PC-3 (cell line): ENCODE measurements around the gene FAM227A.

Experiments used
- EZH2 ChIP-seq: fragments of 300-600 bp; sonication (generic); IDR thresholded peaks from one replicate; pipeline ENCODE4 v1.6.1; 2017; ENCODE audit warnings: antibody characterized with exemption, mild to moderate bottlenecking, low read length; ENCODE audit not compliant: unreplicated experiment
- TF ChIP-seq, protein P1 (sequence below): fragments of 300-600 bp; sonication (generic); conservative IDR thresholded peaks from 2 replicates; pipeline ENCODE4 v1.5.1; 2017; ENCODE audit warnings: antibody characterized with exemption, low read depth, mild to moderate bottlenecking, low read length

DNA sequence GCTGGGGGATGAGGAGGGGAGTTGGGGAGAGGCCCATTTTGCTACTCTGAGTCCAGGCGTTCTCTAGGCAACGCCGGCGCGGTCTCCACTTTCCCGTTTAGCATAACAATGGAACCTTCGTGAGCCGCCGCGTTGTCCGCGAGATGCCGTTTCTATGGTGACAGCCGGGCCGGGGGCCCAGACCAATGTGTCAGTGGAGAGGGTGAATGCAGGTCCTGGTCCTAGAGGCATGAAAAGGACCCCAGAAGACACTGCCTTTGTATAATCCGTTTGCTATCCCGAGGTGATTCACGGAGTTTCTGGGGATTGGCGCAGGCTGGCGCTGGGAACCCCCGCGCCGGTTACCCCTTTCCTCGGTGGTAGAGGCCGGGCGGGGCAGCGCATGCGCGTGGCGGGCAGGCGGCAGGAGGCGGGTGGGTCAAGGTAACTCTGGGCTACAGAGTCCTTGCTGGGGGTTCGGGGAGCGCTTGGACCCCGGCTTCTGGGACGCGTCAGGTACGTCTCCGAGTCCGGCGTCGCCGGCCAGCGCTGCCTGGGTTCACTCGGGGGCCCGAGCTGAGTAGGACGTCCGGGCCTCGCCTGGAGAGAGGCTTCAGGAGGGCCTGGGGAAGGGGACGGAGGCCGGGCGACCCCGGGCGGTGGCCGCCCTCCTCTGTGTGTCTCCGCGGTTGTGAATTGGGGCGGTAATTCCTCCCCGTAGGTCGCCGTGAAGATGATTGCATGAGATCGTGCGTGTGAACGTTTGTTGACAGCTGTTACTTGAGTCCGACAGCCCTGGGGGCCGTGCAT, at the start of gene FAM227A, which contains the start of gene CBY1:
- TF ChIP-seq, protein P1, sequence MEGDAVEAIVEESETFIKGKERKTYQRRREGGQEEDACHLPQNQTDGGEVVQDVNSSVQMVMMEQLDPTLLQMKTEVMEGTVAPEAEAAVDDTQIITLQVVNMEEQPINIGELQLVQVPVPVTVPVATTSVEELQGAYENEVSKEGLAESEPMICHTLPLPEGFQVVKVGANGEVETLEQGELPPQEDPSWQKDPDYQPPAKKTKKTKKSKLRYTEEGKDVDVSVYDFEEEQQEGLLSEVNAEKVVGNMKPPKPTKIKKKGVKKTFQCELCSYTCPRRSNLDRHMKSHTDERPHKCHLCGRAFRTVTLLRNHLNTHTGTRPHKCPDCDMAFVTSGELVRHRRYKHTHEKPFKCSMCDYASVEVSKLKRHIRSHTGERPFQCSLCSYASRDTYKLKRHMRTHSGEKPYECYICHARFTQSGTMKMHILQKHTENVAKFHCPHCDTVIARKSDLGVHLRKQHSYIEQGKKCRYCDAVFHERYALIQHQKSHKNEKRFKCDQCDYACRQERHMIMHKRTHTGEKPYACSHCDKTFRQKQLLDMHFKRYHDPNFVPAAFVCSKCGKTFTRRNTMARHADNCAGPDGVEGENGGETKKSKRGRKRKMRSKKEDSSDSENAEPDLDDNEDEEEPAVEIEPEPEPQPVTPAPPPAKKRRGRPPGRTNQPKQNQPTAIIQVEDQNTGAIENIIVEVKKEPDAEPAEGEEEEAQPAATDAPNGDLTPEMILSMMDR, result no peak
- TF ChIP-seq EZH2, result no peak
